PFSK-1 (cell line): Measurements from ENCODE around the gene RER1.
A peak's percentile ranks its signal among the peaks of the same experiment; 100 is the strongest.

ENCODE experiments used
- FOXP2 ChIP-seq: optimal IDR thresholded peaks from 2 replicates; pipeline ENCODE3; 2011; ENCODE audit warnings: borderline replicate concordance, control low read depth, inconsistent platforms; ENCODE audit not compliant: insufficient read depth; ENCODE audit errors: extremely low read length, extremely low read depth
- POLR2AphosphoS5 ChIP-seq: IDR thresholded peaks from 2 replicates; pipeline ENCODE4 v1.6.1; 2012; ENCODE audit warnings: low read depth, mild to moderate bottlenecking, control low read depth, low read length, moderate library complexity
- SIN3A ChIP-seq: IDR thresholded peaks from 2 replicates; pipeline ENCODE4 v1.6.1; 2012; ENCODE audit warnings: mild to moderate bottlenecking, low read length, moderate library complexity, borderline replicate concordance; ENCODE audit not compliant: insufficient read depth
- TF ChIP-seq, protein P1 (sequence below), 2 experiments: IDR thresholded peaks; 2 replicates each; pipeline versions ENCODE4 v1.6.1 to v1.8.0; 2011 to 2012; ENCODE audit warnings: low read depth in 2 of 2, low read length in 2 of 2, control low read depth in 1 of 2, inconsistent platforms in 1 of 2, mild to moderate bottlenecking in 1 of 2, moderate library complexity in 1 of 2; ENCODE audit not compliant: insufficient read depth in 1 of 2

DNA sequence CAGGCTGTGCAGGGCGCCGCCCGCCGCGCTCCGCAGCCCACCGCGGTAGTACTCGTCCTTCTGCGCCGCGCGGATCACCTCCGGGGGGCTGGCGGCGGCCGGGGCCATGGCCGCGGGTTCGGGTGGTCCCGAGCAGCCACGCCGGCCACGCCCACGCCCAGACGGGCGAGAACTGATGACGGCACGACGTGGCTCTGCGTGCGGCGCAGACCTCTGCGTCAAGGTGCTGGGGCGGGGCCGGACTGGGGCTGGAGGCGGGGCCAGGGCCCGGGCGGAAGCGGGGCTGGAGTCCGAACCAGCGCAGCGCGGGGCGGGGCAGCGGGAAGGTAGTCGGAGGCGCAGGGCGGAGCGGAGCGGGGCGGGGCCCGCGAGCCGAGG is 20.7 kb downstream of the RER1 start, which contains the start of gene PEX10:
- TF ChIP-seq POLR2AphosphoS5 (no peak), FOXP2 (no peak), SIN3A (0 out of 2 replicates have a peak, but pooled peaks have one; percentile 22)
- TF ChIP-seq, protein P1, sequence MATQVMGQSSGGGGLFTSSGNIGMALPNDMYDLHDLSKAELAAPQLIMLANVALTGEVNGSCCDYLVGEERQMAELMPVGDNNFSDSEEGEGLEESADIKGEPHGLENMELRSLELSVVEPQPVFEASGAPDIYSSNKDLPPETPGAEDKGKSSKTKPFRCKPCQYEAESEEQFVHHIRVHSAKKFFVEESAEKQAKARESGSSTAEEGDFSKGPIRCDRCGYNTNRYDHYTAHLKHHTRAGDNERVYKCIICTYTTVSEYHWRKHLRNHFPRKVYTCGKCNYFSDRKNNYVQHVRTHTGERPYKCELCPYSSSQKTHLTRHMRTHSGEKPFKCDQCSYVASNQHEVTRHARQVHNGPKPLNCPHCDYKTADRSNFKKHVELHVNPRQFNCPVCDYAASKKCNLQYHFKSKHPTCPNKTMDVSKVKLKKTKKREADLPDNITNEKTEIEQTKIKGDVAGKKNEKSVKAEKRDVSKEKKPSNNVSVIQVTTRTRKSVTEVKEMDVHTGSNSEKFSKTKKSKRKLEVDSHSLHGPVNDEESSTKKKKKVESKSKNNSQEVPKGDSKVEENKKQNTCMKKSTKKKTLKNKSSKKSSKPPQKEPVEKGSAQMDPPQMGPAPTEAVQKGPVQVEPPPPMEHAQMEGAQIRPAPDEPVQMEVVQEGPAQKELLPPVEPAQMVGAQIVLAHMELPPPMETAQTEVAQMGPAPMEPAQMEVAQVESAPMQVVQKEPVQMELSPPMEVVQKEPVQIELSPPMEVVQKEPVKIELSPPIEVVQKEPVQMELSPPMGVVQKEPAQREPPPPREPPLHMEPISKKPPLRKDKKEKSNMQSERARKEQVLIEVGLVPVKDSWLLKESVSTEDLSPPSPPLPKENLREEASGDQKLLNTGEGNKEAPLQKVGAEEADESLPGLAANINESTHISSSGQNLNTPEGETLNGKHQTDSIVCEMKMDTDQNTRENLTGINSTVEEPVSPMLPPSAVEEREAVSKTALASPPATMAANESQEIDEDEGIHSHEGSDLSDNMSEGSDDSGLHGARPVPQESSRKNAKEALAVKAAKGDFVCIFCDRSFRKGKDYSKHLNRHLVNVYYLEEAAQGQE (IDR thresholded peaks at IDR 0.05; ENCODE audit: insufficient read depth in 1 of 2, low read depth in 2 of 2, low read length in 2 of 2), result no peak
